Measurements from ENCODE around the gene GPC1. TPM values are rescaled to one million over a fixed set of nuclear protein-coding genes. Genes with fewer than 3 reads are reported as not detected.

Gene GPC1
- total and polyA plus RNA-seq, 10 of the 15 experiments (the other 5 are each of a cell fraction or from before 2014, with no cell fraction given): 0.06 to 0.77 (median 0.23) TPM; not detected in 3

DNA sequence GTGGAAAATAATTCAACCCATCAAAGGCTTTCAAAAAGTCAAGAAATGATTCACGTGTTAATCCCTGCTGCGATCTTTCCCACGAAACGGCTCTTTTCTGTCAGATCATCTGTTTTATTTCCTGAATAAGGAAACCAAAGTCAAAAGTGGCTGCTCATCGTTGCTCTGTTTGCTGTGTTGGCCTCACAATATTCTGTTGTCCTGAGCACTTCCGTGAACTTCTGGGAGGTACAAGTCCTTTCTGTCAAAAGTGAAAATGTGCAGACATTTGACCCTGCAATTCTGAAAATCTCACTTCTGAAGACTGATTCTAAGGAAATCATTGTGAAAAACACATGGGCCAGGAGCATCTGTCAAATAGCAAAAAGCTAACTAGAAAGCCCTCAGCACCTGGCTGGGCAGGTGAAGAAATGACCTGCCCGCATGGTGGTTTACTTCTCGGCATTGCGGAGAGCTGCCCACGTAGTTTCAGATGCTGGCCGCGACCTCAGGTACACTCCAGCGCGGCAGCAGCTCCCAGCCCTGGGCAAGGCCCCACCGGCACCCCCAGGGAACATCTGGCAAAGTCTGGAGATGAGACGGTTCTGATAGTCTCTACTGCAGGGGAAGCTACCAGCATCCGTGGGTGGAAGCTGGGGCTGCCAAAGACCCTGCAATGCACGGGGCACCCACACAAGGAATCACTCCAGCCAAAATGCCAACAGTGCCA is 31.9 kb upstream of the GPC1 start:
- ChIA-PET SMC1A (ENCODE audit: uncharacterized antibody, unreplicated experiment) (no interaction called here), POLR2A (no interaction called here)
- TF ChIP-seq SP1 (IDR thresholded peaks at IDR 0.05; ENCODE audit: low read depth, low read length): no peak
- TF ChIP-seq BMI1 (IDR thresholded peaks at IDR 0.05; ENCODE audit: borderline replicate concordance): no peak
- no peak for TF ChIP-seq CBX5 (IDR thresholded peaks at IDR 0.05; ENCODE audit: low read depth)
- TF ChIP-seq TCF7 (IDR thresholded peaks at IDR 0.05; ENCODE audit: borderline replicate concordance): no peak

DNA sequence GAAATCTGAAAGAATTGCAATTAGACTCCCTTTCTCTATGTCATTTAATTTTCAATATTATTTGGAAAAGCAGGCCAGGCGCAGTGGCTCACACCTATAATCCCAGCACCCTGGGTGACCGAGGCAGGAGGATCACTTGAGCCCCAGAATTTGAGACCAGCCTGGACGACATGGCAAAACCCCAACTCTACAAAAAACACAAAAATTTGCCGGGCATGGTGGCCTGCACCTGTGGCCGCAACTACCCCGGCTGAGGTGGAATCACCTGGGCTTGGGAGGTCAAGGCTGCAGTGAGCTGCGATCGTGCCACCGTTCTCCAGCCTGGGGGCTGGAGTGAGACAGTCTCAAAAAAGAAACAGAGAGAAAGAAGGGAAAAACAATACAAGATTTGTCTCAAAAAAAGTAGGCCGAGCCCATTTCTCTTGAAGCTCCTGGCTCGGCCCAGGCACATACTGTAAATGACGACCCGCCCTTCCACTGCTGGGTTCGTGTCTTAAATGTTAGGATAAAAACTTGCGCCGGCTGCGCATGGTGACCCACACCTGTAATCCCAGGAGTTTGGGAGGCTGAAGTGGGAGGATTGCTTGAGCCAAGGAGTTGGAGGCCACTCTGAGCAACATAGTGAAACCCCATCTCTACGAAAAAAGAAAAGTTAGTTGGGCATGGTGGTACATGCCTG is 31.1 kb upstream of the GPC1 start:
- no peaks in the 10 kb centered on the region for H3K9me3 ChIP-seq (replicated peaks; ENCODE audit: control insufficient read depth, insufficient read depth, low read length)
- ChIA-PET SMC1A (ENCODE audit: uncharacterized antibody, unreplicated experiment) (interaction anchor here (0.7 kb wide), 1 partner anchor 252 kb away, joined by 3 read pairs; no protein-coding TSS in a partner anchor), POLR2A (no interaction called here), RAD21 (ENCODE audit: unreplicated experiment) (no interaction called here), CTCF (no interaction called here)
- no TSS peak for BruUV-seq (replicated peaks)
- intact Hi-C loops (cut with micrococcal nuclease; ENCODE audit: unreplicated experiment) (no loop called here), in situ Hi-C loops (cut with MboI) (no loop called here)
- WGBS (ENCODE audit: insufficient coverage, insufficient replicate concordance, low lambda C conversion rate, missing lambda C conversion rate): 60% methylated on average over 18 of the region's 18 CpGs
- FAIRE-seq (no peak), DNase-seq (ENCODE audit: low read depth, low spot score) (no peak), ATAC-seq (no peak)
- no peak overlapping the region for H3K9ac ChIP-seq (ENCODE audit: control insufficient read depth, insufficient read depth, low read length)
- no peak overlapping the region for H3K4me3 ChIP-seq
- H3K27me3 ChIP-seq (replicated peaks in 1 of 2; ENCODE audit: control insufficient read depth in 2 of 2, insufficient read depth in 2 of 2, low read length in 1 of 2): no peaks in the 10 kb centered on the region; a peak in 1 of 4 replicates
- no peak overlapping the region for H3K27ac ChIP-seq (ENCODE audit: control insufficient read depth, insufficient read depth)
- H2AFZ ChIP-seq (ENCODE audit: control insufficient read depth, low read depth, low read length): no peak overlapping the region
- H3K36me3 ChIP-seq (ENCODE audit: control insufficient read depth in 2 of 2, insufficient read depth in 2 of 2, low read length in 1 of 2): no peaks in the 10 kb centered on the region
- H4K20me1 ChIP-seq (ENCODE audit: control insufficient read depth, insufficient read depth): no peaks in the 10 kb centered on the region
- H3K79me2 ChIP-seq (ENCODE audit: control insufficient read depth, insufficient read depth, low read length): no peaks in the 10 kb centered on the region
- H3K4me1 ChIP-seq (ENCODE audit: control insufficient read depth, insufficient read depth, low read length): no peaks in the 10 kb centered on the region
- H3K4me2 ChIP-seq (ENCODE audit: control insufficient read depth, insufficient read depth): no peak overlapping the region
- TF ChIP-seq EGR1 (IDR thresholded peaks at IDR 0.05; ENCODE audit: borderline replicate concordance in 1 of 2, low read depth in 2 of 2, low read length in 2 of 2) (no peak), MXI1 (IDR thresholded peaks at IDR 0.05; ENCODE audit: low read depth, low read length) (no peak), IKZF1 (conservative IDR thresholded peaks at IDR 0.05) (no peak), GATAD2B (conservative IDR thresholded peaks at IDR 0.05; ENCODE audit: low read depth) (no peak), CREB1 (IDR thresholded peaks at IDR 0.05; ENCODE audit: low read depth) (no peak), TCF3 (IDR thresholded peaks at IDR 0.05; ENCODE audit: borderline replicate concordance, insufficient read depth, low read depth, low read length) (no peak), BHLHE40 (IDR thresholded peaks at IDR 0.05; ENCODE audit: borderline replicate concordance in 1 of 2, low read depth in 2 of 2, low read length in 1 of 2) (no peak), ESRRA (IDR thresholded peaks at IDR 0.05; ENCODE audit: low read length) (no peak), CBX5 (IDR thresholded peaks at IDR 0.05; ENCODE audit: low read depth) (no peak), CBX3 (IDR thresholded peaks at IDR 0.05; ENCODE audit: borderline replicate concordance, low read depth) (no peak)
- TF ChIP-seq, protein P1, sequence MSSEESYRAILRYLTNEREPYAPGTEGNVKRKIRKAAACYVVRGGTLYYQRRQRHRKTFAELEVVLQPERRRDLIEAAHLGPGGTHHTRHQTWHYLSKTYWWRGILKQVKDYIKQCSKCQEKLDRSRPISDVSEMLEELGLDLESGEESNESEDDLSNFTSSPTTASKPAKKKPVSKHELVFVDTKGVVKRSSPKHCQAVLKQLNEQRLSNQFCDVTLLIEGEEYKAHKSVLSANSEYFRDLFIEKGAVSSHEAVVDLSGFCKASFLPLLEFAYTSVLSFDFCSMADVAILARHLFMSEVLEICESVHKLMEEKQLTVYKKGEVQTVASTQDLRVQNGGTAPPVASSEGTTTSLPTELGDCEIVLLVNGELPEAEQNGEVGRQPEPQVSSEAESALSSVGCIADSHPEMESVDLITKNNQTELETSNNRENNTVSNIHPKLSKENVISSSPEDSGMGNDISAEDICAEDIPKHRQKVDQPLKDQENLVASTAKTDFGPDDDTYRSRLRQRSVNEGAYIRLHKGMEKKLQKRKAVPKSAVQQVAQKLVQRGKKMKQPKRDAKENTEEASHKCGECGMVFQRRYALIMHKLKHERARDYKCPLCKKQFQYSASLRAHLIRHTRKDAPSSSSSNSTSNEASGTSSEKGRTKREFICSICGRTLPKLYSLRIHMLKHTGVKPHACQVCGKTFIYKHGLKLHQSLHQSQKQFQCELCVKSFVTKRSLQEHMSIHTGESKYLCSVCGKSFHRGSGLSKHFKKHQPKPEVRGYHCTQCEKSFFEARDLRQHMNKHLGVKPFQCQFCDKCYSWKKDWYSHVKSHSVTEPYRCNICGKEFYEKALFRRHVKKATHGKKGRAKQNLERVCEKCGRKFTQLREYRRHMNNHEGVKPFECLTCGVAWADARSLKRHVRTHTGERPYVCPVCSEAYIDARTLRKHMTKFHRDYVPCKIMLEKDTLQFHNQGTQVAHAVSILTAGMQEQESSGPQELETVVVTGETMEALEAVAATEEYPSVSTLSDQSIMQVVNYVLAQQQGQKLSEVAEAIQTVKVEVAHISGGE (CRISPR knock-in tag; IDR thresholded peaks at IDR 0.05): no peak

More for the DNA sequence above, 31.9 kb upstream of the GPC1 start:
- H3K27me3 ChIP-seq (replicated peaks in 1 of 2; ENCODE audit: control insufficient read depth in 2 of 2, insufficient read depth in 2 of 2, low read length in 1 of 2): no peaks in the 10 kb centered on the region; a peak in 1 of 4 replicates
- no peak overlapping the region for H3K4me2 ChIP-seq (ENCODE audit: control insufficient read depth, insufficient read depth)
- no peaks in the 10 kb centered on the region for H3K9me3 ChIP-seq (replicated peaks; ENCODE audit: control insufficient read depth, insufficient read depth, low read length)
- H3K79me2 ChIP-seq (ENCODE audit: control insufficient read depth, insufficient read depth, low read length): no peaks in the 10 kb centered on the region
- H3K27ac ChIP-seq (ENCODE audit: control insufficient read depth, insufficient read depth): no peak overlapping the region
- no TSS peak for BruUV-seq (replicated peaks)
- H3K4me3 ChIP-seq: no peak overlapping the region
- ChIA-PET RAD21 (ENCODE audit: unreplicated experiment) (no interaction called here), CTCF (no interaction called here)
- in situ Hi-C loops (cut with MboI) (no loop called here), intact Hi-C loops (cut with micrococcal nuclease; ENCODE audit: unreplicated experiment) (no loop called here)
- FAIRE-seq (no peak), DNase-seq (ENCODE audit: low read depth, low spot score) (no peak), ATAC-seq (no peak)
- H2AFZ ChIP-seq (ENCODE audit: control insufficient read depth, low read depth, low read length): no peak overlapping the region
- 46% methylated on average over 18 of the region's 18 CpGs for WGBS (ENCODE audit: insufficient coverage, insufficient replicate concordance, low lambda C conversion rate, missing lambda C conversion rate)
- no peaks in the 10 kb centered on the region for H3K36me3 ChIP-seq (ENCODE audit: control insufficient read depth in 2 of 2, insufficient read depth in 2 of 2, low read length in 1 of 2)
- no peaks in the 10 kb centered on the region for H4K20me1 ChIP-seq (ENCODE audit: control insufficient read depth, insufficient read depth)
- no peaks in the 10 kb centered on the region for H3K4me1 ChIP-seq (ENCODE audit: control insufficient read depth, insufficient read depth, low read length)
- no peak overlapping the region for H3K9ac ChIP-seq (ENCODE audit: control insufficient read depth, insufficient read depth, low read length)
